GM19025 (cell line): Measurements from ENCODE around the gene THBS3.
"Not testable (repeated sequence)": the region's sequence is repeated elsewhere in the genome, so short reads cannot be mapped to it uniquely, and the experiment has no call there.

Source experiments
- ATAC-seq: cut with Tn5 transposase; IDR thresholded peaks from one replicate; pipeline ENCODE4 v1.9.1; 2021; ENCODE audit warnings: mild to moderate bottlenecking, low read depth, moderate library complexity; ENCODE audit not compliant: unreplicated experiment

THBS3 gene

DNA sequence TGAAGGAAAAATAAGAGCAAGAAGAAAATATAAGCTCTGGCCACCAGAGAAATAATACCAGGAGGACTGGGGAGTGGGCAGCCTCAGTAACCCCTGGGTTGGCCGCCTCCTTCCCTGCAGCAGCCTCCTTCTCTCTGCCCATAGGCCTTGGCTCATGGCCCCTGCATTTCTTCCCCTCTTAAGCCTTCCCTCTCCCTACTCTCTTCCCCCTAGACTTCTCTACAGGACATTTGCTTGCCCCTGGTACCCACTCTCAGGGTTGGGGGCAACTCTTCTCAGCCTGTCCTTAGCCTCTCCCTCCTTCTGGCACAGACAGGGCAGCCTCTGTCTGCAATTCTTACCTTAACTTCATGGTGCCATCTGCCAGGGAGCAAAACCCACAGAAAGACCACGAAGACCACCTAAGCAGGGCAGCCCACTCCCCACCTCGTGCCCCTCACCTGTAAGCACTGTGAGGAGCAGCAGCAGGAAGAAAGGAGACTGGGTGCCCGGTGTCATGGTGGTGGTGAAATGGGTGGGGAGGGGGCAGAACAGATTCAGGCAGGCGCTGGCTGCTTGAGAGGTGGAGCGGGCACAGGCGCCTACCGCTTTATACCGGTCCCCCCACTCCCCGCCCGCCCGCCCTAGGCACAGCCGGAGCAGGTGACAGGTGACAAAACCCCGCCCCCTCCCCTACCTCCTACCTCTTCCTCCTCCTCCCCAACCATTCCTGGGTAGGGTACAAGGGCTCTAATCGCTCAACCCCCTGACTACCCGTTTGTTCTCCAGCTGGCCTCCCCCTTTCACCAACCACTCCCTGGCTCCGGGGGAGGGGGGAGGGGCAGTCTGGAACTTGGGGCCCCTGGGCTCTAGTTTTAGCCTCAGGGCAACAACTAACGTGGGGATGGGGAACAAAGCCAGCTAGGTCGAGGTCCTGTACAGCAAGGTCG lies 15.1 kb downstream of the THBS3 start:
- no peak for ATAC-seq

DNA sequence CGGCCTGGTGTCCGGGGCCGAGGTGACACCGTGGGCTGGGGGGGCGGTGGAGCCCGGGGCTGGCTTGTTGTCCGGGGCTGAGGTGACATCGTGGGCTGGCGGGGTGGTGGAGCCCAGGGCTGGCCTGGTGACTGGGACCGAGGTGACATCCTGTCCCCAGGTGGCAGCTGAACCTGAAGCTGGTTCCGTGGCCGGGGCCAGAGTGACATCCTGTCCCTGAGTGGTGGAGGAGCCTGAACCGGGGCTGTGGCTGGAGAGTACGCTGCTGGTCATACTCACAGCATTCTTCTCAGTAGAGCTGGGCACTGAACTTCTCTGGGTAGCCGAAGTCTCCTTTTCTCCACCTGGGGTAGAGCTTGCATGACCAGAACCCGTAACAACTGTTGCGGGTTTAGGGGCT lies 15.8 kb downstream of the THBS3 start:
- no peak for ATAC-seq

DNA sequence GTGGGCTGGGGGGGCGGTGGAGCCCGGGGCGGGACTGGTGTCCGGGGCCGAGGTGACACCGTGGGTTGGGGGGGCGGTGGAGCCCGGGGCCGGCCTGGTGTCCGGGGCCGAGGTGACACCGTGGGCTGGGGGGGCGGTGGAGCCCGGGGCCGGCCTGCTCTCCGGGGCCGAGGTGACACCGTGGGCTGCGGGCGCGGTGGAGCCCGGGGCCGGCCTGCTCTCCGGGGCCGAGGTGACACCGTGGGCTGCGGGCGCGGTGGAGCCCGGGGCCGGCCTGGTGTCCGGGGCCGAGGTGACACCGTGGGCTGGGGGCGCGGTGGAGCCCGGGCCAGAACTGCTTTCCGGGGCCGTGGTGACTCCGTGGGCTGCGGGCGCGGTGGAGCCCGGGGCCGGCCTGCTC lies 17.8 kb downstream of the THBS3 start:
- ATAC-seq = not testable (repeated sequence)

DNA sequence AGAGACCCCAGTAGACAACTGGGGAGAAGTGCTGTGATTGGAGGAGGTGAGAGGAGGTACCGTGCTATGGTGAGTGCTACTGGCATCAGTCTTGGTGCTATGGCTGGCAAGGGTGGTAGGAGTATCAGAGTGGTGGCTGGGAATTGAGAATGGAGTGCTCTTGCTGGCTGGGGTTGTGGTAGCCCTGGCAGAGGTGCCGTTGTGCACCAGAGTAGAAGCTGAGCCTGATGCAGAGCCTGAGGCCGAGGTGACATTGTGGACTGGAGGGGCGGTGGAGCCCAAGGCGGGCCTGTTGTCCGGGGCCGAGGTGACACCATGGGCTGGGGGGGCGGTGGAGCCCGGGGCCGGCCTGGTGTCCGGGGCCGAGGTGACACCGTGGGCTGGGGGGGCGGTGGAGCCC lies 19.4 kb downstream of the THBS3 start:
- ATAC-seq = no peak

DNA sequence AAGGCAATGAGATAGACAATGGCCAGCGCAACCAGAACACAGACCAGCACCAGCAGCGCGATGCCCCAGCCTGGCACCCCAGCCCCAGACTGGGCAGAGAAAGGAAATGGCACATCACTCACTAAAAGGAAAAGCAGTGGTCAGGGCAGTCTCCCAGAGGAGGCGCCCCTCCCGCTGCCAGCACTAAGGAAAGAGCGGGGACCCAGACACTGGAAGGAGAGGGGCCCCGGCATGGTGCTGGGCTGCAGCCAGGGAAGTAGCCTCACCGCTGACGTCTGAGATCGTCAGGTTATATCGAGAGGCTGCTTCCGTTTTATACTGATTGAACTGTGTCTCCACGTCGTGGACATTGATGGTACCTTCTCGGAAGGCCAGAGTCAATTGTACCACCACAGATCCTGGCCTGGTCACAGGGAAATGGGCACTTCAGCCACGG lies 20.2 kb downstream of the THBS3 start:
- no peak for ATAC-seq

DNA sequence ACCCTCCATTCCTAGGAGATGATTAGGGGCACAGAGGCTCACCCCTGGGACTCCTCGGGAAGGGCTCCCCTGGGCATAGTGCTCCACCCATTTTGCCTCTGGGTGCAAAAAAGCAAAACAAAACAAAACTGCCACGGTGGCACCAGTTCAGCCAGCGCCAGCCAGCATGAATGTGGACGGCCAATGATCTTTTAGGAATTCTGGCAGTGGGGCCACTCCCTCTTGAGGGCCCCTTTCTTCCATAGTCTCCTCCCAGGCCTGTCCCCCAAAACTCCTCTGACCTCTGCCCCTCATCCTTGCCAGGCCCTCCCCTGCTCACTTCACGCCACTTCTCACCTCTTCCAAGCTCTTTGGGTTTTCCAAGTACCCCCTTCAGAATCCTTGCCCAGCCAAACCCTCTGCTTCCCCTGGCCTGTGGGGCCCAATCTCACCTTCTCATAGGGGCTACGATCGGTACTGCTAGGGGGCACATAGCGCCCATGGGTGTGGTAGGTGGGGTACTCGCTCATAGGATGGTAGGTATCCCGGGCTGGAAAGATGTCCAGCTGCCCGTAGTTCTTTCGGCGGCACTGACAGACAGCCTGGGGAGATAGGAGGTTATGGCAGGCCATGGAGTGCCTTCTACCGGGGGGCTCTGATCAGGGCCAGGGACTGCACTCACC lies 20.8 kb downstream of the THBS3 start:
- ATAC-seq = no peak

DNA sequence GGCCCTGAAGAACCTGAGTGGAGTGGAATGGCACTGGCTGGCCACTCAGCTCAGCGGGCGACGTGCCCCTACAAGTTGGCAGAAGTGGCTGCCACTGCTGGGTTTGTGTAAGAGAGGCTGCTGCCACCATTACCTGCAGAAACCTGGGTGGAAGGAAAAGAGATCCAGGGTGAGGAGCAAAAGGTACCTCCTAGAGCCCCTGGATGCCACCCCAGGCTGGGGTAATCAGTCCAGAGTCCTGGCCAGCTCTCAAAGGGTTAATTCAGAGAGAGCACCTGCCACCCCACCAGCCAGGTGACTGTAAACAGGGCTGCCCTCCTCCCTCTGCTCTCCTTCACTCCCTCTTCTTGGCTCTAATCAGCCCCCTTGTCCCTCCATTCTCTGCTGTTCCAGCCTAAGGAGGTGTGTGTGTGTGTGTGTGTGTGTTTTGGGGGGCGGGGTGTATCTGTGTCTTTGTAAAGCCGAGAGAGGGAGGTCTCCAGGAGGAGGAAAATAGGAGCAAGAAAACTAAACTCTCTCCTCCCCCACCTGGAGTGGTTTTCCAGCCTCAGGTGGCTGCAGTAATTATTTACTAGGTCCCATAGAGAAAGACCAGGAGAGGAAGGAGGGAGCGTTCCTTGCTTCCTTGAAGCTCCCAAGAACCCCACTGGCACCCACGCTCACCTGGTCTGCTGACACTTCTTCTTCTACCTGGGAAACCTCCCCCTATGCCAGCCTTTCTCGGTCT lies 21.5 kb downstream of the THBS3 start:
- no peak for ATAC-seq

DNA sequence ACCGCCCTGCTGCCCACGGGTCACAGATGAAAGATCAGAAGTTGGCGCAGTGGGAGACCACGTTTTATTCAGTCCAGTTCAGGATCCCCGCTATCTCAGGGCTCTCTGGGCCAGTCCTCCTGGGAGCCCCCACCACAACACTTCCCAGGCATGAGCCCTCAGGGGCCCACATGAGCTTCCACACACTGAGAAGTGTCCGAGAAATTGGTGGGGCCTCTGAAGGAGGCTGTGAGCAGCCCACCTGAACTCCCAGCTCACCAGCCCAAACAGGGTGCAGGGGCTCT lies 22.0 kb downstream of the THBS3 start:
- ATAC-seq = no peak

DNA sequence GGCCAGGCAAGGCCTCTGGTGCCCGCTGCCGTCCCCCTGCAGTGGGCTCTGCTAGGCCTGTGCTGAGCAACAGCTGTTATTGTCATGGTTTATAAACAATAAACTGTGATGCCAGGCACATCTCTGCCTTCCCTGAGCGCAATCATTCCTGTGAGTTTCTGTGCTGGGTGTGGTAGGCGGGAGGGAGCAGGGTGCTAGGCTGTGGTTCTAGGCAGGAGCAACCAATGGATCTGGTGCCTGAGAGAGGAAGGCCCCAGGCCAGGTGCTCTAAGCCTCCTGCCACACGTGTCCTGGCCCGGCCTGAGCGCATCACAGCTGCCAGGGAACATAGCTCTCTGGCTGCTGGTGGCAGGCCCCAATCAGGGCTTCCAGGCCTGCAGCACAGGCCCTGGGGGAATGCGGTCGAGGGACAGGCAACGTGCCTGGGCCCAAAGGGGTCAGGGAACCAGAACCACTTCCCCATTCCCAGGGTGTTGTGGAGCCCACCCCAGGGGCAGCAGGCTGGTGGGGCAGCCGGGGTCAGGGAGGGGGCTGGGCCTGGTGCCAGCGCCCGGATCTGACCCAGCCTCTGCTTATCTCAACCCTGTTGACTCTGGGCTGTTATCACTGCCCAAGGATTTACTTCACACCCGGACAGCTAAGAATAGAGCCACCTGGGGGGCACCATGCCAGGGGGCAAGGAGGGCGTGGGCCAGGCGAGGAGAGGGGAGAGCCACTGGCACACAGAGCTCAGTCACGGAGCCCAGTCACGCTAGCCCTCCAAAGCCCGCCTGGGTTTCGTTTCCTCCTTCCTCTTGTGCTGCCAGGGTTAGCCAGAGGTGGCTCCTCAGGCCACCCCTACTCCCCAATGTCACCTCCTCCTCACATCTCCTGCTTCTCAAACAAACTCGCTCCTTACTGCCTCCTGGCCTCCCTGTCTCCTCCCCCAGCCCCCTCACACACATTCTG lies 22.6 kb downstream of the THBS3 start:
- ATAC-seq = peak; percentile 85

DNA sequence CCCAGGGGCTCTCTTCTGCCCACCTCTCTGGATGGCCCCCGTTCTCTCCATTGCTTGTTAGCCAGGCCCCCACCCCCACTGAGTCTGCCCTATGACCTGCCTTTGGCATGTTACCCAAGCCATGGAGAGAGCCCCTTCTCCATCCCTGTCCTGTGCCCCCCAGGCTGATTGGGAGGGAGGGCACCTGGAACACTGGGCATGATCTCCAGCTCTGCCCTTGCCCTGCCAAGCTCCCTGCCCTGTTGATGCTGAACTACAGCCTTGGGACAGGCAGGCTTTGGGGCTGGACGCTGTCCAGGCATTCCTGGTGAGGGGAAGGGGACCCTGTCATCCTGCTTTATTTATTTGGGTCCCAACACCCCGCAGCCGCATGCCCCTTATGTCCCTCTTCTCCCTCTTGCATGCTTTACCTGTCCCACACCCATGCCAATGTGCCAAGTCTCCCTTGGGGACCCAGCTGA lies 23.3 kb downstream of the THBS3 start:
- ATAC-seq = no peak

DNA sequence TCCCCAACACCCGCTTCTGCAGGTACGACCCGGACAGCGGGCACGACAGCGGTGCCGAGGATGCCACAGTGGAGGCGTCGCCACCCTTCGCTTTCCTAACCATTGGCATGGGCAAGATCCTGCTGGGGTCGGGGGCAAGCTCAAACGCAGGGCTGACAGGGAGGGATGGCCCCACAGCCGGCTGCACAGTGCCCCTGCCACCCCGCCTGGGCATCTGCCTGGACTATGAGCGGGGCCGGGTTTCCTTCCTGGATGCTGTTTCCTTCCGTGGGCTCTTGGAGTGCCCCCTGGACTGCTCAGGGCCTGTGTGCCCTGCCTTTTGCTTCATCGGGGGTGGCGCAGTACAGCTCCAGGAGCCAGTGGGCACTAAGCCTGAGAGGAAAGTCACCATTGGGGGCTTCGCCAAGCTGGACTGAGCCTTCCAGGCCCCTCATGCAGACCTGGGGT lies 23.9 kb downstream of the THBS3 start:
- no peak for ATAC-seq

DNA sequence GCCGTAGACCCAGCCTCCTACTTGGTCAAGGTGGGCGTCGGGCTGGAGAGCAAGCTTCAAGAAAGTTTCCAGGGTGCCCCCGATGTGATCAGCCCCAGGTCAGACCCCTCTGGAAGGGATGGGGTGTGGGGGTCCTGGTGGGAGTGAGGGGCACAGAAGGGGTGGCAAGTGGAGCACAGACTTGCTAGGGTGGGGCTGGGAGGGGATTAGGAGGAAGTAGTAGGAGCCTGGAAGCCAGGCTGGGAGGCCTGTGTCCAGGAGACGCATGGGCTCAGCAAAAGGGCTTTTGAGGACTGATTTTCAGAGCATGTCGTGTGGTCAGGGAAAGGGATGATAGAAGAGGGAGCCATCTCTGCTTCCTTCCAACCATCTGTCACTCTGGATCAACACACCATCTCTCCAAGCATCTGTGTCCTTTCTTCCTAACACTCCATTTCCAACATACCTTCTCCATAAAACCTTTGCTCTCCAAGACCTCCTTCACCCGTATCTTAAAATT lies 25.6 kb downstream of the THBS3 start:
- ATAC-seq = no peak

DNA sequence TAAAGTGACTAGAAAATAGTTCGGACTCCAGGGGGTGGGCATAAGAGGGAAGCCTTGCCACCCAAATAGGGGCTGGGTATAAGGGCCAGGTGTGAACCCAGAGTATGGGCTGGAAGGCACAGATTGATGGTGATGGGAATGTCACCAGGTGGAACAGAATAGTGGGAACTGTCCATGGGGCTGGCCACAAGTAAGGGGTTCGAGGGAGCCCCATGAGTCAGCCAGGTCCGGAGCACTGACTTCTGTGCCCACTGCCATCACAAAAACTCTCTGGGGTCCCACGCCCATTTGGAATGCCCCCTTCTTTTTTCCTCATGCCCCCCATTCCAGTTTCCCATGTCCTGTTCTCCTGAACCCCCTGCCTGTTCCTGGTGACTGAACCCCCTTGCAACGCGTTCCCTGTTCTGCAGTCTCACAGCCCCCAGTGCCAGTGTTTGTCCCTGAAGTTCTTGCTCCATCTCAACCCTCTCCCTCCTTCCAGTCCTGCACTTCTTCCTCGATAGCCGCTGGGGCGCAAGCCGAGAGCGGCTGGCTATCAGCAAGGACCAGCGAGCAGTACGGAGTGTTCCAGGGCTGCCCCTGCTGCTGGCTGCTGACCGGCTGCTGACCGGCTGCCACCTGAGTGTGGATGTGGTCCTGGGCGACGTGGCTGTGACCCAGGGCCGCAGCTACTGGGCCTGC lies 26.2 kb downstream of the THBS3 start:
- ATAC-seq = no peak

DNA sequence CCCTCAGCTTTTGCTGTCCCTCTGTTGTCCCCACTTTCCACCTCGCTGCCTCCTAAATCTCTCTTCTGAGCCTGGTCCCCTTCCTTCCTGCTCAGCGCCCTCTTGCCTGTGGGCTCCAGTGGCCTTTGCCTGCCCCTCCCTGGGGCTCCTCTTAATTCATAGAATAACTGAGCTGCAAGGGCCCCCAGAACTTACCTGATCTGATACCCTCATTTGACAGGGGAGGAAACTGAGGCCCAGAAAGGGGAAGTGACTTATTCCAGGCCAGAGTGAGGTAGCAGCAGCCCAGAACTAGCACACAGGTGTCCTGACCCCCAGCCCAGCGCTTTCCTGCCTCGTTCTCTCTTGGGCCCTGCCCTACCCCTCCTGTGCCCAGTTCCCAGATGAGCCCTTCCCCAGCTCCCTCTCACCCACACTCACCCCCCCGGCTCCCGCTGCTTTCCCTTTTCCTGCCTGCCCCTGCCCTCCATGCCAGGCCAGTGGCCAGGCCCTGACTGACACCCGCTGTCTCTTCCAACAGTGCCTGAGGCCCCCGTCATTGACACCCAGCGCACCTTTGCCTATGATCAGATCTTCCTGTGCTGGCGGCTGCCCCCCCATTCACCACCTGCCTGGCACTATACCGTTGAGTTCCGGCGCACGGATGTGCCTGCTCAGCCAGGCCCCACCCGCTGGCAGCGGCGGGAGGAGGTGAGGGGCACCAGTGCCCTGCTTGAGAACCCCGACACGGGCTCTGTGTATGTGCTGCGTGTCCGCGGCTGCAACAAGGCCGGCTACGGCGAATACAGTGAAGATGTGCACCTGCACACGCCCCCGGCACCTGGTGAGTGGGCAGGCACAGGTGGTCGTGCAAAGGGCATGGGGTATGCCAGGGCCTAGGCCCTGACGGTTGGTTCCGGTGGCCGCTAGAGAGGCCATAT lies 28.3 kb downstream of the THBS3 start:
- ATAC-seq = no peak

DNA sequence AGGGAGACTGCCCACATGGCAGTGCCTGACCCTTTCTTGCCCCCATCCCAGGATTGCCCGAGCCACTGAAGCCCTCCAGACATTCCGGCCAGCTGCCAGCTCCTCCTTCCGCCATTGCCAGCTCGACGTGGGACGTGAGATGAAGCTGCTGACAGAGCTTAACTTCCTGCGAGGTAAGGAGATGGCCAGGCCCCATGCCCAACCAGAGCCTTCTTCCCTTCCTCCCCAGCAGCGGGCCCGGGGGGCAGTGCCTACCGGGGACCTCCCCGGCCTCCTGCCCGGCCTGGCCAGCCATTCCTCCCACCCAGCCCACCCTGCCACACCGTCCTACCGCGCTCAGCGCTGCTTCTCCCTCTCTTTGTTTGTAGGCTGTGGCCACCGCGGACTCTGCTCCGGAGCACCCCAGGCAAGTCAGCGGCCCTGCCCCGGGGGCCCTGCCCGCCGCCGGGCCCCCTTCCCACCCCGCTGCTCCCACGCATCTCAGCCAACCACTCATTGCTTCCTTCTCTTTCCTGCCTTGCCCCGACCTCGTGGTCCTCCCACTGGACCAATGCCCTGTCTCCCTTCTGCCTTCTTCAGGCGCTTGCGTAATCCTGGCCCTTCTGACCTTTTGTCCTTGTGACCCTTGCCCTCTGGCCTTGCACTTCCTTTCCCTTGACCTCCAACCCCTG lies 29.1 kb downstream of the THBS3 start:
- no peak for ATAC-seq

DNA sequence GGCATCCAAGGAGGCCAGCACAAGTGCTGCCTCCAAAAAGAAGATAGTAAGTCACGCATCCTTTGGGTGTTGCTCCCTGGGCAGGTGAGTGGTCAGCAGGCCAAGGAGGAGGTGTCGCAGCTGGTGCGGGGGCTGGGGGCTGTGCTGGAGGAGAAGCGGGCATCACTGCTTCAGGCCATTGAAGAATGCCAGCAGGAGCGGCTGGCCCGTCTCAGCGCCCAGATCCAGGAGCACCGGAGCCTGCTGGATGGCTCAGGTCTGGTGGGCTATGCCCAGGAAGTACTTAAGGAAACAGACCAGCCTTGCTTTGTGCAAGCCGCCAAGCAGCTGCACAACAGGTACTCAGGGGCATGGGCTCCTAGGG lies 29.8 kb downstream of the THBS3 start:
- no peak for ATAC-seq

DNA sequence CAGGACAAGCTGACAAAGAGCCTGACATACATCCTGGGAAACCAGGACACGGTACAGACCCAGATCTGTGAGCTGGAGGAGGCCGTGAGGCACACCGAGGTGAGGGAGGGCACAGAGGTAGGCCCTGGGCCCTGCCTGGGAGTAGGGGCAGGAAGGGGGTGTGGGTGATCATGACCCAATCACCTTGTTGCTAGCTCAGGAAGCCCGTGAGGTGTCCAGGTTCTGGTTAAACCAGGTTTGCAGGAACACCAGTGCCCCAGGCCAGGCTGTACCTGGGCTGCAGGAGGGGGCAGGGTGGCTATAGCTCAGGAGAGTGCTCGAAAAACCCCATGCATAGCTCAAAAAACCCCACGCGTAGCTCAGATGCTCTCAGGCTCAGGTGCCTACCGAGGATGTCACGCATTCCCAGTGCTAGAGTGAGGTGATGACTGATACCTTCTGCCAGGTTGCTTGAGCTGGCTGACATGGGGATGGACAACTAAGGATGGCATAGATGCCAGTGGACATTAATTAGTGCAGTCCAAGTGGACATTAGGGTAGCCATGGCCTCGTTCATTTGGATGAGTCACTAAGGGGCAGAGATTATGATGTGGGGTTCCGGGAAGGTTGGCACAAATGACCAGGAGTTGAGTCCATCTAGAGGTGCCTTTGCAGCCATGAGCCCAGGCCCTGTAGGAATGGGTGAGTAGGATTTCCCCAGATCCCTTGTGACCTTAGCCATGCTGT lies 30.3 kb downstream of the THBS3 start:
- no peak for ATAC-seq
